SK-N-SH treated with all-trans-retinoic acid at 6 μM for 48 hours (cell line): ENCODE measurements around the gene PIGS.

Source experiments
- ARNTL ChIP-seq: fragments of 450-650 bp; formaldehyde crosslinking; IDR thresholded peaks from 2 replicates; pipeline ENCODE4 v1.5.0; 2020; ENCODE audit warnings: low read depth, mild to moderate bottlenecking, moderate library complexity, borderline replicate concordance
- CSDC2 ChIP-seq: fragments of 250-450 bp; sonication (Bioruptor Pico); IDR thresholded peaks from 2 replicates; pipeline ENCODE4 v1.5.0; 2020; ENCODE audit warnings: mild to moderate bottlenecking, moderate library complexity
- ZFP3 ChIP-seq: fragments of 250-450 bp; sonication (Bioruptor Pico); IDR thresholded peaks from 2 replicates; pipeline ENCODE4 v1.5.0; 2020; ENCODE audit warnings: mild to moderate bottlenecking, moderate library complexity
- ZFP30 ChIP-seq: fragments of 450-650 bp; formaldehyde crosslinking; IDR thresholded peaks from 2 replicates; pipeline ENCODE4 v1.5.0; 2022; ENCODE audit warnings: mild to moderate bottlenecking, moderate library complexity
- ZNF565 ChIP-seq: fragments of 450-650 bp; formaldehyde crosslinking; conservative IDR thresholded peaks from 2 replicates; pipeline ENCODE4 v1.5.0; 2020; ENCODE audit warnings: low read depth, mild to moderate bottlenecking, moderate library complexity
- TF ChIP-seq, protein P1 (sequence below): fragments of 250-450 bp; sonication (Bioruptor Pico); IDR thresholded peaks from 2 replicates; pipeline ENCODE4 v1.8.0; 2020; ENCODE audit warnings: mild to moderate bottlenecking, moderate library complexity, borderline replicate concordance

DNA sequence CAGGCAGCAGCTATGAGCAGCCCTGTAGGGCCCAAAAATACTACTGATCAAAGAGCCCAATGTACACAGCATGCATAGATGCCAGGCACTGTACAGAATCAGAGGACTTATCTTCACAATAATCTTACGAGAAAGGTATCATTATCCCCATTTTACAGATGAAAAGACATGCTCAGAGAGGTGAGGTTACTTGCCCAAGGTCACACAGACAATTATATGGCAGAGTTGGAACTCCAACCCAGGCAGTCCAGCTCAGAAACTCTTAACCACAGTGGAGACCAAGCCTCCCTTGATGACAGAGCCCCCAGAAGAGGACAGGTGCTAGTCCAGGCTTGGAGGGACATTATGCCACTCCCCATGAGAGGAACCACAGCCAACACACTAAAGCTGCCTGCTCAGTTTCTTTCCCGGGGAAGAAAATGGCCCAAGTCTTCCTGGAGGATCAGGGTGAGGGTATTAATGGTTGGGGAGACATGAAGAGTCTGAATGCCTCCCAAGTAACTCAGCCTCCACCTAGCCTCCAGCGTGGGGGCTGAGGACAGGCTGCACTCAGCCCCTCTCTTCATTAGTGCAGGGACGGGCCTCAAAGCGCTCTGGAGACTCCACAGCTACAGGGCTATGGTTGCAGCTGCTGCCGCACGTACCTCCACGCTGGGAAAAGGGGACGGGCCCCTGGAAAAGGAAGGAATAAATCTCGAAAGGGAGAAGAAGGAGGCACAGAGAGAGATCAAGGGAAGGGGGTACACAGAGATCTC is 19.7 kb downstream of the PIGS start:
- TF ChIP-seq ARNTL (CRISPR knock-in tag) (no peak), ZNF565 (no peak), ZFP30 (CRISPR knock-in tag) (no peak), CSDC2 (CRISPR knock-in tag) (no peak), ZFP3 (CRISPR knock-in tag) (no peak)
- TF ChIP-seq, protein P1, sequence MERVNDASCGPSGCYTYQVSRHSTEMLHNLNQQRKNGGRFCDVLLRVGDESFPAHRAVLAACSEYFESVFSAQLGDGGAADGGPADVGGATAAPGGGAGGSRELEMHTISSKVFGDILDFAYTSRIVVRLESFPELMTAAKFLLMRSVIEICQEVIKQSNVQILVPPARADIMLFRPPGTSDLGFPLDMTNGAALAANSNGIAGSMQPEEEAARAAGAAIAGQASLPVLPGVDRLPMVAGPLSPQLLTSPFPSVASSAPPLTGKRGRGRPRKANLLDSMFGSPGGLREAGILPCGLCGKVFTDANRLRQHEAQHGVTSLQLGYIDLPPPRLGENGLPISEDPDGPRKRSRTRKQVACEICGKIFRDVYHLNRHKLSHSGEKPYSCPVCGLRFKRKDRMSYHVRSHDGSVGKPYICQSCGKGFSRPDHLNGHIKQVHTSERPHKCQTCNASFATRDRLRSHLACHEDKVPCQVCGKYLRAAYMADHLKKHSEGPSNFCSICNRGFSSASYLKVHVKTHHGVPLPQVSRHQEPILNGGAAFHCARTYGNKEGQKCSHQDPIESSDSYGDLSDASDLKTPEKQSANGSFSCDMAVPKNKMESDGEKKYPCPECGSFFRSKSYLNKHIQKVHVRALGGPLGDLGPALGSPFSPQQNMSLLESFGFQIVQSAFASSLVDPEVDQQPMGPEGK (CRISPR knock-in tag): no peak
